HG03175 (cell line): Measurements from ENCODE around the gene MRPL3.
"Not testable (repeated sequence)": the region's sequence is repeated elsewhere in the genome, so short reads cannot be mapped to it uniquely, and the experiment has no call there.

ENCODE experiments used
- ATAC-seq: cut with Tn5 transposase; IDR thresholded peaks from one replicate; pipeline ENCODE4 v1.9.1; 2021; ENCODE audit warnings: mild to moderate bottlenecking, moderate library complexity; ENCODE audit not compliant: unreplicated experiment

Gene MRPL3

DNA sequence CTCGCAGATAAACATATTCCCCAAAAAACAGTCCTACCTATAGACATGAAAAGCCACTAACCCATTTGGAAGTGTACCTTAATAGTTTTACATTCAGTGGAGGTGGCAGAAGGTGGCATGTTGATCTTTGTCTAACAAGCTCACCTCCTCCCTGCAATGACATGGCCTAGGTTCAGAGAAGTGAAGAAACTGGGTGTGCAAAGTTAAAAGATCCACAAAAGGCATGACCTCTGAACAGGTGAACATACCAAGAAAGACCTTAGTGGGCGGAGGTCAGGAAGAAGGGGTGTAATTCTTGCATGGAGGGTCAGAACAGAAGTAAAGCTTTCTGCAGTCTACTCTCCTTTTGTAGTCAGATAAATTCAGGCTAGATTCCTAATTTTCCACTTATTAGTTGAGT, 822 bp downstream of the MRPL3 start:
- ATAC-seq: no peak

GRCh38 chr3:131494706-131495105, 8.1 kb downstream of the MRPL3 start:
- ATAC-seq: no peak

- no peak for ATAC-seq
These were observed 11.0 kb downstream of the MRPL3 start for GRCh38 chr3:131491775-131492174.

DNA sequence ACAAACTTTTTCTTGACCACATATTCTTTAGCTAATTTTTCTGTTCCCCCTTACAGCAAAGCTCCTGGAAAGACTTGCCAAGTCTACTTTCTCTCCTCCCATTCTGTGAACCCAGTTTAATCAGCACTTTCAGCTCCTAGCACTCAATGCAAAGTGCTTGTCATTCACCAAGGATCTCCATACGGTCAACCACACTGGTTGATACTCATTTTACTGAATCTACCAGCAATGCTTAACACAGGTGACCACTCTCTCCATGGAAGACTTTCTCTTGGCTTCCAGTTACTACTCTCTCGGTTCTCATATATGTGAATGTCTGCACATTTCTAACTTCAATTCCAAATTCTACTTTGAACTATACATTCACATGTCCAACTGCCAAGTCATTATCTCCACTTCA, 11.7 kb downstream of the MRPL3 start:
- ATAC-seq: no peak

GRCh38 chr3:131486545-131486944, 16.2 kb downstream of the MRPL3 start:
- ATAC-seq: not testable (repeated sequence)

- no peak for ATAC-seq
These were observed 17.7 kb downstream of the MRPL3 start for GRCh38 chr3:131485119-131485518.

GRCh38 chr3:131484496-131485111, 18.2 kb downstream of the MRPL3 start:
- ATAC-seq: no peak

- ATAC-seq: no peak
These were observed 22.7 kb downstream of the MRPL3 start for GRCh38 chr3:131480116-131480515.

DNA sequence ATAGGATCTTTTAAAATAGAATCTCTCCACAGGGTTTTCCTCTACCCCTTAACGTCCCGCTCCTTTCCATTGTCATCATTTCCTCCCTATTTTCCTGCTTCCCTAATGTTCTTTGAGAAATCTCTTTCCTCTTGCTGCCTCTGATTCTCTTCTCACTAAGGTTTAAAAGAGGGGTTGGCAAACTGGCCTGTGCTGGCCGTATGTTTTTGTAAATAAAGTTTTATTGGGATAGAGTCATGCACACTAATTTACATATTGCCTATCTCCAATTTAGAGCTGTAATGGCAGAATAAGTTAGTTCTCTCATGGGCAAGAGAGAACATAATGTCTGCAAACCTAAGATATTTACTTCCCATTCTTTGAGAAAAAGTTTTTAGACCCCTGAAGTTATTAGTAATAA, 25.0 kb downstream of the MRPL3 start:
- no peak for ATAC-seq

DNA sequence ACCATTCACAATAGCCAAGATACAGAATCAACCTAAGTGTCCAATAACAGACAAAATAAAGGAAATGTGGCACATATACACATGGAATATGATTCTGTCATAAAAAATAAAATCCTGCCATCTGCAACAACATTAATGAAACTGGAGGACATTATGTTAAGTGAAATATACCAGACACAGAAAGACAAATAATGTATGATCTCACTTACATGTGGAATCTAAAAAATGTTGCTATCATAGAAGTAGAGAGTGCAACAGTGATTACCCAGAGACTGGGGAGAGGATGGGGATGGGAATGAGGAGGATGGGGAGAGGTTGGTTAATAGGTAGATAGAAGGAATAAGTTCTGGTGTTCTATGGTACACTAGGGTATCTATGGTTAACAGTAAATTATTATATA, 28.7 kb downstream of the MRPL3 start:
- no peak for ATAC-seq

DNA sequence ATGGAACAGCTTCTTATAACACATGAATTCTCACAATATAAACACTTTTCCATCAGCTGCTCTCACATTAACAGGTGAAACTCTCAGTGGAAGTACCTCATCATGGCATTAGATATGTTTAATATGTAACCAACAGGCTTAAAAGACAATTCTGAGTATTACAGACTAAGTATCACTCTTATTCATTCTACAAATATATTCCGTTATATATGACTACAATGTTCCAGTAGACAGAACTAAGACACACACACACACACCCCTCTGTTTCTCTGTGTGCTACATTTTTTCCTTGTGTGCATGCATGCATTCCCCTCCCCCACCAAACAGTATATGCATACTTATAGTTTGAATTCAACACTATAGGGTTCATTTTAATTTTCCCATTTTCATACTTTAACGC, 32.4 kb downstream of the MRPL3 start:
- ATAC-seq: no peak

DNA sequence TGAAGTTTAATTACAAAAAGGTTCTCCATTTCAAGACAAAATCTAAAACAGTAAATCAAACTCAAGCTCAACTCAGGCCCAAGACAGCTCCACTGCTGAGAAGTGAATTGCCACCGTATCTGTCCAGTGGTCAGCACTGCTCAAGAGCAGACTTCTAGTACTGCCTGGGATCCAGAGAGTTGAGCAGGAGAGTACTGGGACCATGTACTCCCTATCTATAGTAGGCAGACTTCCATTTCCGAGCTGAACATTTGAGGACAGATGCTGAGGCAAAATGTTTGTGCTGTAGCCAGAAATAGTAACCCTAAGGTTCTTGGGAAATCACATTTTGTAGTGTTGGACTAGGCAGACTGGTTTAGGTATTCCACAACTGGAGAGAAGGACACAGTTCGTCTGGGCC, 44.1 kb downstream of the MRPL3 start:
- ATAC-seq: no peak

DNA sequence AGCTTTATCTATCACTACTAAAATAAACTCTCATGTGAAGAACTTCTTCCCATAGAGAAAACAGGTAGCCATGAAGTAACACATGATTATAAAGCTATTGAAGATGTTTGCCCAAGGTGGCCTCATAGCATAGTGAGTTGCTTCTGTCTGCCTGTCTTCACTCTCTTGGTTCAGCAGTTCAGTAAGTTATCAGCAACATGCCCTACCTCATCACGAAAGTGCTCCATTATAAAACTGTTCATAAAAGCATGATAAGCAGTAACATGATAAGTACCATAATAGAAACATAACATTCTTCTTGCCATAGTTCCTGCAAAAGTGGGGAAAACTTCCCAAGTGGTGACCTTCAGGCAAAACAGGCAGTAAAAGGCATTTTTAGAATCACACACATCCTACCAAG, 45.6 kb downstream of the MRPL3 start:
- no peak for ATAC-seq

DNA sequence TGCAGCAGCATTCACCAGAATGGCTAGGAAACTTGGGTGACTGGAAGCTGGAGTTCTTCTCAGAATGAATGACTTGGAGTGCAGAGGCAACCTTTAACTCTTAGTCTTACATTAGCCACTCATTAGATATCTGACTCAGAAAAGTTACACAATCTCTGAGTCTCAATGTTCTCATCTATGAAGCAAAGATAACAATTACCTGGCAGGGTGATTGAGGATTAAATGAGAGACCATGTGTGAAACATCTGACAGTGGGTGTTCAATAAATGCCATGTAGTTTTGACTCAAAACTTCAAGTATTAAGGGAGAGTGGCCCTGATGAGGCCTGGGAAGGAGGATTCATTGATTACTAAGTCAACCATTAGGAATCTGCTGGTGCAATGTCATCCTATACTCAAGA, 48.3 kb downstream of the MRPL3 start:
- no peak for ATAC-seq

GRCh38 chr3:131453533-131453932, 49.2 kb downstream of the MRPL3 start:
- ATAC-seq: no peak

GRCh38 chr3:131447349-131447748, 55.4 kb downstream of the MRPL3 start:
- ATAC-seq: no peak

GRCh38 chr3:131444180-131444579, 58.6 kb downstream of the MRPL3 start:
- no peak for ATAC-seq

GRCh38 chr3:131439084-131439483, 63.7 kb downstream of the MRPL3 start:
- ATAC-seq: no peak

DNA sequence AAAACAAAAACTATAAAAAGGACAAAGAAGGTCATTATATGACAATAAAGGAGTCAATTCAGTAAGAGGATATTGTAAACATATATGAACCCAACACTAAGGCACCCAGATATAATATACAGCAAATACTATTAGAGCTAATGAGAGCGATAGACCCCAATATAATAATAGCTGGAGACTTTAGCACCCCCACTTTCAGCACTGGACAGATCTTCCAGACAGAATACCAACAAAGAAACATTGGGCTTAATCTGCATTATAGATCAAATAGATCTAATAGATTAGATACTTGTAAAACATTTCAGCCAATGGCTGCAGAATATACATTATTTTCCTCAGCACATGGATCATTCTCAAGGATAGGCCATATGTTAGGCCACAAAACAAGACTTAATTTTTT, 67.8 kb downstream of the MRPL3 start:
- no peak for ATAC-seq

- ATAC-seq: no peak
These were observed 70.3 kb downstream of the MRPL3 start for GRCh38 chr3:131432441-131432840.

DNA sequence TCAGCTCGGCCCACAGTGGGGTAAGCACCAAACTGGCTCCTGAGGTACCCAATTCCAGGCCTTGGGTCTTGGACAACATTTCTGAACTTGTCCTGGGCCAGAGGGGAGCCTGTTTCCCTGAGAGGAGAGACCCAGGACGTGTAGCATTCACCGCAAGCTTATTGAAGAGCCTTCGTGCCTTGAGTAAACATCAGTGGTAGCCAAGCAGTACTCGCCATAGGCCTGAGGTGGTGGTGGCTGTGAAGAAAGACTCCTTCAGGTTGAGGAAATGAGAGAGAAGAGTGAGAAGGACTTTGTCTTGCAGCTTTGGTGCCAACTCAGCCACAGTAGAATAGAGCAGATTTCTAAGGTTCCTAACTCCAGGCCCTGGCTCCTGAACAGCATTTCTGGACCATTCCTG, 71.0 kb downstream of the MRPL3 start:
- no peak for ATAC-seq

- ATAC-seq: no peak
These were observed 75.5 kb downstream of the MRPL3 start for GRCh38 chr3:131427226-131427625.

- no peak for ATAC-seq
These were observed 80.7 kb downstream of the MRPL3 start for GRCh38 chr3:131421957-131422498.
